Activated CD8-positive, alpha-beta T cell treated with anti-CD3 and anti-CD28 coated beads, Interleukin-2, amount 10 ng/mL, durations not matched to agents 7 days and 5 days (primary cell): ENCODE measurements around the gene LEPROT. TPM values are rescaled to one million over a fixed set of nuclear protein-coding genes. Genes with fewer than 3 reads are reported as not detected.

Experiments
- ATAC-seq: fragments of 150-1000 bp; cut with Tn5 transposase; one replicate; pipeline ENCODE4 v1.10.0; 2021; ENCODE audit warnings: moderate library complexity
- CTCF ChIA-PET: fragments of 350-600 bp; sonication (Branson Sonifier 250); formaldehyde crosslinking; loops from one replicate; lab custom pipeline; 2021; ENCODE audit warnings: antibody characterized with exemption; lab: Charles Lee
- POLR2A ChIA-PET: fragments of 350-600 bp; sonication (Branson Sonifier 250); formaldehyde crosslinking; loops from one replicate; lab custom pipeline; 2021; ENCODE audit warnings: antibody characterized with exemption; lab: Charles Lee
- DNase-seq: peaks from one replicate; pipeline ENCODE4 v3.0.0-alpha.2; 2020
- H3K27ac Mint-ChIP-seq: one replicate; pipeline ENCODE4 v1.8.0; 2021; ENCODE audit warnings: mild to moderate bottlenecking, mixed read lengths
- H3K27me3 Mint-ChIP-seq: one replicate; pipeline ENCODE4 v1.8.0; 2021; ENCODE audit warnings: low read depth, mixed read lengths
- H3K36me3 Mint-ChIP-seq: one replicate; pipeline ENCODE4 v1.8.0; 2021; ENCODE audit warnings: low read depth, mixed read lengths
- H3K4me1 Mint-ChIP-seq: one replicate; pipeline ENCODE4 v1.8.0; 2021; ENCODE audit warnings: low read depth, mixed read lengths
- H3K4me3 Mint-ChIP-seq: one replicate; pipeline ENCODE4 v1.8.0; 2021; ENCODE audit warnings: mild to moderate bottlenecking, mixed read lengths
- H3K9me3 Mint-ChIP-seq: one replicate; pipeline ENCODE4 v1.8.0; 2022; ENCODE audit warnings: mixed read lengths; ENCODE audit not compliant: insufficient read depth
- total RNA-seq, 2 experiments: library from RNA; stranded (reverse); gene quantifications; one replicate each; pipeline ENCODE4 v1.2.3, GENCODE V29; 2021

LEPROT gene
- total RNA-seq, 2 experiments from 2014 or later: 12.3 to 13.2 TPM

DNA sequence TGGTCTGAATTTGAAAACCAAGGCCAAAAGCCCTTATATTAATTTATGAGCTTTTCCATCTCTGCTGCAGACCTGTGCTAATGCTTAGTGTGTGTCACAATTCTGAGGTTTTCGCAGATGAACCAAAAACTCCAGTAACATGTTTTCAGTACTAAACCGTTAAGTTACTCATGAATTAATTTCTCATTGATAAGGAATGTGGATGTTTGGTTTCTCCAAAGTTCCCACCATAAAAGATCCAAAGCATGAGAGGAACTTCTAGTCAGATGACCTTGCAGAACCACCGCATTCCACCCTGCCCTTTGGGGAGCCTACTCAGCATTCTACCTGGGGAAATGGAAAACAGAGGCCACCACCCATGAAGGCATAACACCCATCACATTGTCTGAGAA lies 7.5 kb upstream of the LEPROT start:
- H3K36me3 Mint-ChIP-seq: no peaks in the 10 kb centered on the region
- ATAC-seq: no peak
- ChIA-PET POLR2A (no interaction called here), CTCF (interaction anchor here (1.2 kb wide), 1 partner anchor 18 kb away, joined by 4 read pairs; no protein-coding TSS in a partner anchor)
- peaks cover 4% of the 10 kb centered on the region for H3K4me1 Mint-ChIP-seq
- H3K27ac Mint-ChIP-seq: no peak overlapping the region
- peaks cover 13% of the 10 kb centered on the region for H3K27me3 Mint-ChIP-seq
- DNase-seq: no peak
- H3K4me3 Mint-ChIP-seq: no peak overlapping the region
- H3K9me3 Mint-ChIP-seq: no peaks in the 10 kb centered on the region

DNA sequence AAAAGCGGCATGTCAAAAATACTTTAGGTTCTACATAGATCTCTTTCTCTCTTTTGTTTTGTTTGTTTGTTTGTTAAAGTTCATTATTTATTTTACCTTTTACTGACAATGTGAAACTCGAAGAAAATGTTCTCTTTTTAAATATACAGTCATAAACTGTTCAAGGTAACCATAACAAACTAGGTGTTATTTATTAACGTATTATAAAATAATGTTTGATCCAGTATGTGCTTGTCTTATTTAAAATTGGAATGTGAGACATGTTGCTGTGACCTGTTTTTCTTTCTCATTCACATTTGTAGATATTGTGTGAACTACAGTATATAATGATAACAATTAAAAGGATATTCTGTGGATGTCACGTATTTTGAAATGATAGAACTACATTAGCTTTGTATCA lies 5.9 kb upstream of the LEPROT start:
- ChIA-PET CTCF (interaction anchor here (0.7 kb wide), 2 partner anchors 10 to 271 kb away, joined by 3 read pairs; no protein-coding TSS in a partner anchor), POLR2A (no interaction called here)
- no peak for DNase-seq
- peaks cover 13% of the 10 kb centered on the region for H3K4me1 Mint-ChIP-seq
- H3K27me3 Mint-ChIP-seq: peaks cover 18% of the 10 kb centered on the region
- H3K9me3 Mint-ChIP-seq: no peaks in the 10 kb centered on the region
- ATAC-seq: no peak
- H3K36me3 Mint-ChIP-seq: no peaks in the 10 kb centered on the region
- H3K4me3 Mint-ChIP-seq: no peak overlapping the region
- H3K27ac Mint-ChIP-seq: no peak overlapping the region

DNA sequence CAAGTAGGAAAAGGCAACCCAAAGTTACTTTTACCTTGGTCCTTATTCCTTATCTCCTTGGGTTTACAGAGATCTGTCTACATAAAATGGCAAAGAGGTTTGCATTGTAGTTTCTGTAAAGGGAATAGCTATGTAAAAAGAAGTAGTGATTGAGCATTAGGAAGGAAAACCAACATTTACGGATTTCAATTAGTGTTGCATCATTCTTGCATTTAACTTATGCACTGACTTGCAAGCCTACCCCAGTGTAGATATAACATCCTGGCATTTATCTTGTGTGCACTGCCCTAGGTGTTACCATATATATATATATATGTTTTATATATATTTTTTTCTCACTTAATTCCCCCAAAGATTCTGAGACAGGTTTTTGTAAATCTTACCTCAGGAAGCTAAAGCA lies 3.7 kb upstream of the LEPROT start:
- Mint-ChIP-seq H3K4me3 (no peak overlapping the region), H3K9me3 (no peaks in the 10 kb centered on the region), H3K36me3 (no peaks in the 10 kb centered on the region), H3K27ac (no peak overlapping the region), H3K4me1 (peaks cover 19% of the 10 kb centered on the region), H3K27me3 (peaks cover 16% of the 10 kb centered on the region)
- CTCF ChIA-PET: interaction anchor here (0.8 to 2.9 kb wide), 3 partner anchors 14 to 181 kb away, joined by 3 to 10 read pairs (median 4); no protein-coding TSS in a partner anchor
- no peak for ATAC-seq
- DNase-seq: no peak
- POLR2A ChIA-PET: interaction anchor here (0.6 to 1.1 kb wide), 2 partner anchors 27 to 753 kb away, joined by 3 to 4 read pairs; no protein-coding TSS in a partner anchor

DNA sequence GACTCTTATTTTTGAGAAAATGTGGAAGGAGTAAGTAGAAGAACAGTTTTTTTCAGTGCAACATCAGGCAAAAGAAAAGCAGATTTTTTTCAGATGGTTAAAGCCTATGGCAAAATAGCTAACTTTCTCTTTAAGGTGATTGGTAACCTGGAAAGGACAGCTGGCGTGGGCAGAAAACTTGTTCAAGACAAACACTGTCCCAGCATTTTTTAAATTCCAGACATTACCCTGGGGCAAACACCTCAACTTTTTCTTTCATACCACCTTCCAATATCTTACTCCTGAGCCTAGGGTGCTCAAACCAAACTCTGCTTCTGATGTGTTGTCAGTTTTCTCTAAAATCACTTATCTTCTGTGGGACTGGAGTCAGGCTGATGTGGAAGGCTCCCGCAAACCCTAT lies 2.7 kb upstream of the LEPROT start:
- no peak overlapping the region for H3K27ac Mint-ChIP-seq
- peaks cover 19% of the 10 kb centered on the region for H3K4me1 Mint-ChIP-seq
- DNase-seq: no peak
- no peak overlapping the region for H3K4me3 Mint-ChIP-seq
- ATAC-seq: no peak
- peaks cover 16% of the 10 kb centered on the region for H3K27me3 Mint-ChIP-seq
- no peaks in the 10 kb centered on the region for H3K36me3 Mint-ChIP-seq
- no peaks in the 10 kb centered on the region for H3K9me3 Mint-ChIP-seq
- ChIA-PET POLR2A (interaction anchor here (1.1 kb wide), 1 partner anchor 28 kb away, joined by 4 read pairs; no protein-coding TSS in a partner anchor), CTCF (interaction anchor here (0.8 to 2.9 kb wide), 3 partner anchors 11 to 208 kb away, joined by 3 to 10 read pairs (median 5); no protein-coding TSS in a partner anchor)

DNA sequence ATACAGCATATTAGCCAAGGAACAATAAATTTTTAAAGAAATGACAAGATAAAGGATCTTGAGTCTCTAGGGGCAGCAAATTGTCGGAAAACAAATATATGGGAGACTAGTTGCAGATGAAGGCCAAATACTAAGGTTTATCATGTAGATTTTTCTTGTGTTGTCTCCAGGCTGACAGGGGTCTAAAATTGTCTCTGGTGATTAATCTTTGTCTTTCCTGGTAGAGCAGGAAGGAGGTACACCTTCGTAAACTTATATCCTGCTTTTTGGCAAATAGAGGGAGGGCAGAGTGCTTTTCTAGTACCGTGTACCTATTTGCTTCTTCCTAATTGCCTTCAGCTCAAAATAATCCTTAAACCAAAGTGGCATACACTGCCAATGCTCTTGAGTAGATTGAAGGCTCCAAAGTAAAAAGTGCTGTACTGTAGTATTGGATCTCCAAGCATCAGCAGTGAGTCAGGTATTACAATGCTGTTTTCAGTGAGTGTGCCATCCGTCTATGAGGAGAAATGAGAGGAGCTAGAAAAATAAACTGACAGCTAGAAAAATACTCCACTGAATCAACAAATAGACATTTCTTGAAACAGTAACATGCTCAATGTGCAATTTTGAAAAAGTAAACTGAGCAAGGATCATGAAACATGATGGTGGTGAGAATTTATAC lies 1.8 kb upstream of the LEPROT start:
- POLR2A ChIA-PET: interaction anchor here (1.0 kb wide), 2 partner anchors 16 to 26 kb away, joined by 3 to 5 read pairs; no protein-coding TSS in a partner anchor
- CTCF ChIA-PET: interaction anchor here (0.7 to 2.9 kb wide), 7 partner anchors 12 to 356 kb away, joined by 3 to 11 read pairs (median 3); no protein-coding TSS in a partner anchor
- H3K36me3 Mint-ChIP-seq: peaks cover 2% of the 10 kb centered on the region
- no peak overlapping the region for H3K27ac Mint-ChIP-seq
- H3K4me3 Mint-ChIP-seq: peak overlapping the region; percentile 26
- peaks cover 19% of the 10 kb centered on the region for H3K4me1 Mint-ChIP-seq
- ATAC-seq (no peak), DNase-seq (no peak)
- peaks cover 13% of the 10 kb centered on the region for H3K27me3 Mint-ChIP-seq
- H3K9me3 Mint-ChIP-seq: no peaks in the 10 kb centered on the region

DNA sequence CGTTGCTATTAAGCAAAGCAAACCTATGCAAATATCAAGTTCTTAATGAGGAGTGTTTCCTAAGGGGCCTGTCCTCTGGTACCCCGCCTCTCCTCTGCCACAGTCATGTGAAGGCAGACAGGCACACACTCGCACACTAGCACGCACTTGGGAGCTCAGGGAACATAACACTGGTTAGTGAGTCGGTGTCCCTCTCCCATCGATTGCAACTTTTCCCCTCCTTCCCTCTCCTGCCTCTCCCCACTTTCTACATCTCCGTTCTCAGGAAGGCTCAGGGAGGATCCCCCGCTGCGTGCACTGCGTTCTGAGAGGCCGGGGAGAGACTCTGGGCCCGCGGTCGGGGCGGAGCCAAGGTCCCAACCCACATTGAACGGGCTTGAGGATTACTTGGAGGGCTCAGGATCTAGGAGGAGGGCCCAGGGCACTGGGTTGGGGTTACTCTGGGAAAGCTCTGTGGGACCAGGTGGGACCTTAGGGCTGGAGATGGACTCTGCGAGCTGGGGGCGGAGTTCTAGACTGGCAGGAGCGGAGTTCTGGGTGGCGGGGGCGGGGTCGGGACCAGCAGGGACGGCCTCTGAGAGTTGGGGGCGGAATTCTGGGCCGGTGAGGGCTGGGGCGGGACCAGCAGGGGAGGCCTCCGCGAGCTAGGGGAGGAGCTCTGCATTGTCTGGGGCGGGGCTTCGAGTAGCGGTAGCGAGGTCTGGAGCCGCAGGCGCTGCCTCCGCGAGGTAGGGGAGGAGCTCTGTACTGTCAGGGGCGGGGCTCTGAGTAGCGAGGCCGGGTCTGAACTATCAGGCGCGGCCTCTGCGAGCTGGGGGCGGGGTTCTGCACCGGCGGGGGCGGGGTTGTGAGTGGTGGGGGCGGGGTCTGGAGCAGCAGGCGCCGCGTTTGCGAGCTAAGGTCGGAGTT lies 533 bp upstream of the LEPROT start:
- ATAC-seq (peak; percentile 96), DNase-seq (peak; percentile 99)
- ChIA-PET CTCF (interaction anchor here (0.7 to 1.7 kb wide), 12 partner anchors 10 to 357 kb away, joined by 3 to 11 read pairs (median 4); no protein-coding TSS in a partner anchor), POLR2A (interaction anchor here (1.0 kb wide), 1 partner anchor 27 kb away, joined by 5 read pairs; no protein-coding TSS in a partner anchor)
- no peaks in the 10 kb centered on the region for H3K9me3 Mint-ChIP-seq
- peaks cover 11% of the 10 kb centered on the region for H3K36me3 Mint-ChIP-seq
- peaks cover 12% of the 10 kb centered on the region for H3K27me3 Mint-ChIP-seq
- no peak overlapping the region for H3K4me3 Mint-ChIP-seq
- peak overlapping the region; percentile 89 for H3K27ac Mint-ChIP-seq
- peaks cover 26% of the 10 kb centered on the region for H3K4me1 Mint-ChIP-seq

DNA sequence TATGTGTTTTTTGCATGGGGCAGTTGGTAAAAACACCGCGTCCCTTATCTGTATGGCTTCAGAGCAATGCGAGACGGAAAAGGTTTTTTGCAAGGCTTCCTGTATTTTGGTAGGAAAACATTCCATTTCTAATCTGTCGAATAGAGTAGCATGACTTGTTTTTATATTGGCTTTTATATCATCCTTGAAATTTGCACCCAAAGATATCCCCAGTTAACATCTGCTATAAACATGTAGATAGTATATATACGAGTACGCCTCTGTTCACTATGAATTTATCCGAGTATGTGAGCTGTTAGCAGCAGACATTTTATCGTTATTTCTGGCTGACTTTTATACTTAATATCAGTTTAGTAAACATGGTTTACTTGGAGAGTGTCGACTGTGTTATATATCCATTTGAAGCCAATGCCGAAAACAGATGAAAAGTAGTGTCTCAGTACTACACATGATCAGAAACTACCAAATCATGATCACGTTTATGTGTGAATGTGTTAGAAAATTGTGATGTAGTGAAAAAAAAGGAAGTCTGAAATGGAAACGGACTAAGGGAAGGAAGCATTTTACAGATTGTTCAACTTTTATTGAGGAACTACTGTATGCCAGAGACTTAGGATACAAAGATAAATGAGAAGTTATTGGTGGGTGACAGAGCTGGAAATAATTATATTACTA lies 1.0 kb downstream of the LEPROT start:
- DNase-seq: no peak
- H3K4me1 Mint-ChIP-seq: peaks cover 26% of the 10 kb centered on the region
- no peak overlapping the region for H3K27ac Mint-ChIP-seq
- CTCF ChIA-PET: interaction anchor here (1.5 kb wide), 1 partner anchor 10 kb away, joined by 6 read pairs; no protein-coding TSS in a partner anchor
- ATAC-seq: no peak
- peaks cover 8% of the 10 kb centered on the region for H3K27me3 Mint-ChIP-seq
- H3K4me3 Mint-ChIP-seq: no peak overlapping the region
- peaks cover 26% of the 10 kb centered on the region for H3K36me3 Mint-ChIP-seq
- POLR2A ChIA-PET: interaction anchor here (0.6 kb wide), 1 partner anchor 458 kb away, joined by 3 read pairs; no protein-coding TSS in a partner anchor
- no peaks in the 10 kb centered on the region for H3K9me3 Mint-ChIP-seq

DNA sequence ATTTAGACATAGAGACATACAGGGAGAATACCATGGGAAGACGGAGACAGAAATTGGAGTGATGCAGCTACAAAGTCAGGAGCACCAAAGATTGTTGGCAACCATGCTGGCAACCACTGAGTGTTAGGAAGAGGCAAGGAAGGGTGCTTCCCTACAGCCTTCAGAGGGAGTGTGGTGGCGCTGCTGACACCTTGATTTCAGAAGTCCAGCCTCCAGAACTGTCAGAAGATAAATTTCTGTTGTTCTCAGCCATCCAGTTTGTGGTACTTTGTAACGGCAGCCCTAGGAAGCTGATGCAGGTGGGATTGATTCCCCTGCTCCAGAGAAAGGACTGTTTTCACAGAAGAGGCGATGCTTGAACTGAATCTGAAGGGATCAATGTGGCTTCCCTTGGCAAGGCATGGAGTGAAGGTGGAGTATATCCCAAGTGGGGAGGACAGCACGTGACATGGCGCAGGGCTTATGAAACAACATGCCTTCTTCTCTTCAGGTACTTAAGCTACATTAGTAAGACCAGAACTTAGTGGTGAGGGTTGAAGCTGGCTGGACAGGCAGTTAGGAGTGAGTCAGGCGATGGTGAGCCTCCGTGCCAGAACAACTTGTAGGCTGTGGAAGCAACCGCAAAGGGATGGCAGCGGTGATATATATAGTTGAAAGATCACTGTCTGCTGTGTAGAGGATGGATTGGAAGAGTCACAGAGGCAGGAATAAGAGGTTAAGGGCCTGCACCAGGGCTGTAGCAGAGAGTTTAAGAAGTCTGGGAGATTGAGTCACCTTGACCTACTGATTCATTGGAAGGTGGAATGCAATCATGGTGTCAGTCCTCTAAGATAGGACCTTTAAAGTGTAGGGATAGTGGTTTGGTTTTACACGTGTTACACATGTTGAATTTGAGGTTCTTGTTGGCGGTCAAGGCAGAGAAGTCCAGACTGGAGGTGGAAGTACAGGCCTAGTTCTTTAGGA lies 2.1 kb downstream of the LEPROT start:
- Mint-ChIP-seq H3K9me3 (no peaks in the 10 kb centered on the region), H3K4me3 (no peak overlapping the region), H3K27me3 (peaks cover 5% of the 10 kb centered on the region), H3K36me3 (peaks cover 26% of the 10 kb centered on the region), H3K27ac (no peak overlapping the region), H3K4me1 (peaks cover 23% of the 10 kb centered on the region)
- no peak for ATAC-seq
- POLR2A ChIA-PET: no interaction called here
- DNase-seq: no peak
- CTCF ChIA-PET: interaction anchor here (1.0 to 1.5 kb wide), 3 partner anchors 9 to 265 kb away, joined by 3 to 6 read pairs (median 3); no protein-coding TSS in a partner anchor

DNA sequence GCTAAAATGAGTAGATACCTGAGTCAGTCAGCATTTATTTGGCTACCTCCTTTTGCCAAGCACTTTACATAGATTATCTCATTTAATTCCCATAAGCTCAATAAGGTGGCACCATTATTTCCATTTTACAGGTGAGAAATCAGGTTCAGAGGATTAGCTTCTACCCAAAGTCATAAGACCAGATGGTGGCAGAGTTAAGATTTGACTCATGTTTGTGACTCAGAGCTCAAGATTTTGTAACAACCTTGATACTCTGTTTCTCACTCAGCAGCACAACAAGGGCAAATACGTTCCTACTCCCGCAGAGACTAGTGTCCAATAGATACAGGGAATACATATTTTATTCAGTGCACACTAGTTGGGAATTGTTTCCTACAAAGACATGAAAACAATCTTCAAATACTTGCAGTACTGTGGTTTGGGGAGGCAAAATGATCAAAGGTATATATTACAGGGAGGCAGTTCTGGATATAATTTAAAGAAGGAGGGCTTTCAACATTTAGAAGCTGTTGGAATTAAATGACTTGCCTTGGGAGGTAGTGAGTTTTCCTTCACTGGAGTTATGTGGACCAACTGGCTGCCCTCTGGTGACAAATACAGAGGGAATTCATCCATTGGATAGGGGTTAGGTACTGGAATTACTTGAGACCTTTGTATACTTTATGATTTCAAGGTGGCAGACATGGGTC lies 3.6 kb downstream of the LEPROT start:
- H3K4me3 Mint-ChIP-seq: no peak overlapping the region
- peaks cover 29% of the 10 kb centered on the region for H3K36me3 Mint-ChIP-seq
- no peaks in the 10 kb centered on the region for H3K27me3 Mint-ChIP-seq
- no peaks in the 10 kb centered on the region for H3K9me3 Mint-ChIP-seq
- DNase-seq (no peak), ATAC-seq (no peak)
- no peak overlapping the region for H3K27ac Mint-ChIP-seq
- H3K4me1 Mint-ChIP-seq: peaks cover 16% of the 10 kb centered on the region
- ChIA-PET CTCF (interaction anchor here (0.7 to 1.1 kb wide), 4 partner anchors 30 to 264 kb away, joined by 3 to 6 read pairs (median 4); no protein-coding TSS in a partner anchor), POLR2A (interaction anchor here (0.6 kb wide), 1 partner anchor 156 kb away, joined by 5 read pairs; no protein-coding TSS in a partner anchor)

DNA sequence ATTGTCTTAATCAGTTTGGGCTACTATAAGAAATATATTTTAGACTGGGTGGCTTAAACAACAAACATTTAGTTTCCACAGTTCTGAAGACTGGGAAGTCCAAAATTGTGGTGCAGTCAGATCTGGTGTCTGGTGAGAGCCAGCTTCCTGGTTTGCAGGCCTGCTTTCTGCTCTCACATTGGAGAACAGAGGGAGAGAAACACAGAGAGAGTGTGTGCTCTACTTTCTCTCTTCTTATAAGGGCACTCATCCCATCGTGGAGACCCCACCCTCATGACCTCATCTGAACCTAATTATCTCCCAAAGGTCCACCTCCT lies 4.1 kb downstream of the LEPROT start:
- no peaks in the 10 kb centered on the region for H3K9me3 Mint-ChIP-seq
- H3K4me3 Mint-ChIP-seq: no peak overlapping the region
- no peaks in the 10 kb centered on the region for H3K27me3 Mint-ChIP-seq
- no peak overlapping the region for H3K27ac Mint-ChIP-seq
- ATAC-seq (no peak), DNase-seq (no peak)
- peaks cover 29% of the 10 kb centered on the region for H3K36me3 Mint-ChIP-seq
- ChIA-PET CTCF (interaction anchor here (1.0 to 1.1 kb wide), 2 partner anchors 170 to 263 kb away, joined by 3 to 5 read pairs; no protein-coding TSS in a partner anchor), POLR2A (no interaction called here)
- peaks cover 13% of the 10 kb centered on the region for H3K4me1 Mint-ChIP-seq
